Stimulated activated CD4-positive, alpha-beta T cell treated with anti-CD3 and anti-CD28 coated beads, Interleukin-2, amount 100 ng/mL, for 48 hours (primary cell): ENCODE data around the gene RAB6C.
"Not testable (repeated sequence)": the region's sequence is repeated elsewhere in the genome, so short reads cannot be mapped to it uniquely, and the experiment has no call there.

Experiments
- DNase-seq, 2 donors: peaks; one replicate each; pipeline ENCODE4 v3.0.0-alpha.2; 2020

The RAB6C gene

DNA sequence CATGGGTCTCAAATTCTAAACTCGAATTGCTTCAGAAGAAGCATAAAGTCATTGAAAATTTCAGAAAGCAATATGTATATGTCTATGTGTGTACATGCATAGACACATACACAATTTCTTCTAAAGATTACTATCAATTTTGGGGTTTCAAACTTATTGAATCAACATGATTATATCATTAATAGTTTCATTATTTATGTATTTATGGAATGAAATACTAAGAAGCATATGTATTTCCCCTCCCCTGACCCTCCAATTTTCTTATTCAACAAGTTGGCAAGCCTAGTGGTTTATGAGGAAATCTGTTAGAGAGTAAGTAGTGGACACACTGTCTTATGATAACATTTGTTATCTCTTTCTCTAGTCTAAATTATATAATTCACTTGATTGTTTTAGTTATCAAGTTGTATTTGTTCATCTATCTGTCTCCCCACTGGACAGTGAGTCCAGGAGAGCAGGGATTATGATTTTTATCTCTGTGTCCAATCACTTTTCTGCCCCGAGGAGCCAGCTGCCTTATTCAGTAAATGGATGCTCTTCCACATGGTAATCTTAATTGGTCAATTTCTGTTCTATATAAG lies 17.3 kb downstream of the RAB6C start:
- not testable (repeated sequence) for DNase-seq

- not testable (repeated sequence) for DNase-seq
These were observed 19.3 kb downstream of the RAB6C start for GRCh38 chr2:129998771-129999170.

GRCh38 chr2:130005862-130006261 lies 26.4 kb downstream of the RAB6C start:
- DNase-seq: not testable (repeated sequence)

DNA sequence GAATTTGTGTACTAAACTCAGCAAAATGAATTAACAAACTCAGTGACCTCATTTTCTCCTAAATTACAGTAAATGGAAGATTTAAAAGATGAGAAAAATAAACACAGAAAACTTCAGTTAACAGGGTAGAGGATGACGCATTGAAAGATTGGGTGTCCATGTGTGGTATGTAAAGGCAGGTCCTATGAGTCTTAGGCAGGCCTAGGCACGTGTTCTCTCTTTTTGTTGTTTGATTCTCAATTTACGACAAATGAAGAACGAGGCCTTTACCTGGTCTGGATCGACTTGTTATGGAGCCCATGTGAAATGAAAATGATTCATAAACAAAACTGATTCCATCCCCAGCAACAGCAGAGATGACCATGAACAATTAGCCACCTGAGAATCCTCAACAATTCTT lies 37.2 kb downstream of the RAB6C start:
- not testable (repeated sequence) for DNase-seq

GRCh38 chr2:130019402-130019801 lies 39.9 kb downstream of the RAB6C start:
- DNase-seq: no peak

DNA sequence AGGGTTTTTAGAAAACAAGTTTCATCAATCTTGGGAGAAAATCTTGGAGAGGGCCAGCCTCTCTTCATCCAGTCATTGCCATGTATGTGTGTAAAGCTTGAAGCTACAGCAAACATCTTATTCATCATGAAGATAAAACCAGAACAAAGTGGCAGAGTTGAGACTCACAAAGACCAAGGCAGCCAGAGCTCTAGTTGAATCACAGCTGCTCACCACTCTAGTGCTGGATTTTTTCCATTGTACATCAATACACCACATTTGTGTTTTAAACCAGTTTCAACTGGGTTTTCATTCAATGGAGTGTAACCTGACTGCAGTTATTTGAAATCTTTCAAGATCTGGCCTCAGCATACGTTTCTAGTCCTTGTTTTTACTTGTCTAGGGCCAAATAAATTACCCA lies 40.6 kb downstream of the RAB6C start:
- DNase-seq: not testable (repeated sequence)

GRCh38 chr2:130025931-130026330 lies 46.5 kb downstream of the RAB6C start:
- DNase-seq: peak in 1 of 2 donors; percentile 1
